GM21423 (cell line): Measurements from ENCODE around the gene HOXD3.

Experiments
- ATAC-seq: cut with Tn5 transposase; IDR thresholded peaks from one replicate; pipeline ENCODE4 v1.9.1; 2021; ENCODE audit warnings: mild to moderate bottlenecking, moderate library complexity; ENCODE audit not compliant: unreplicated experiment

HOXD3 gene

DNA sequence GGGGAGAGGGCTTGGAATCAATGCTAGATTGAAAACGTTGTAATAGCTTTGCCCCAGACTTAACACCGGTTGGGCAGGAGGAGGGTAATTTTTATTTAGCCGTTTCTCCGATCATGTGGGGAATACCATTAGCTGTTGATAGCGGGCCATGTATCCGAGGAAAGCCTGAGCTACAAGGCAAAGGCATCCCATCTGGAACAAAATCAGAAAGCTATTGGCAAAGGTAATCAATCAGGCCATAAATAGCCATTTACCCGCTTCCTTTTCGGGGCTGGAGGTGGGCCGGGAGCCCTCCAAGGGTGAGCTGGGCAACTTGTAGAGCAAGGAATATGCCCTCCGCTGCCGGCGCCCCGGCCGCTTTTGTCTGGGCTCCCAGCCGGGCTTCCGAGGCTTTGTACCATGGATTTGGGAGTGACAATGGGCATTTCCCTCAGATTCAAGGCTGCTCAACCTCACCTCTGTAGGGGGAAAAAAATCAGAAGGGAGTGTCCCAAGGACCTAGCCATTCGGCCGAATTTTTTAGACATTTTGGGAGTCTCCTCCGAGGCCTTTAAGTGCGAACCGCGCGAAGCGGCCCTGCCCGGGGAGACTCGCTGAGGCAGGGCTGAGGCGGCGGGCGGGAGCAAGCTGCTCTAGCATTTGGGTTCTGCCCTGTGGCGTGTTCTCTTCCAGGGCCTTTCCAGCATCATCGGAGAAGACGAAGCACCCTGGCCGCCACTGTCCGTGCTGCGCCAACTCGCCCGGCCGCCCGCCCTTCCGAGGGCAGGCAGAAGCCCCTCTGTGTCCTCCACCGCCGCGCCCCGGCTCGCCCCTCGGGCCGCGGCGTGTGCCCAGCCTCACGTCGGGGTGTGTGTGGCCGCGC, 35.7 kb upstream of the HOXD3 start:
- no peak for ATAC-seq

DNA sequence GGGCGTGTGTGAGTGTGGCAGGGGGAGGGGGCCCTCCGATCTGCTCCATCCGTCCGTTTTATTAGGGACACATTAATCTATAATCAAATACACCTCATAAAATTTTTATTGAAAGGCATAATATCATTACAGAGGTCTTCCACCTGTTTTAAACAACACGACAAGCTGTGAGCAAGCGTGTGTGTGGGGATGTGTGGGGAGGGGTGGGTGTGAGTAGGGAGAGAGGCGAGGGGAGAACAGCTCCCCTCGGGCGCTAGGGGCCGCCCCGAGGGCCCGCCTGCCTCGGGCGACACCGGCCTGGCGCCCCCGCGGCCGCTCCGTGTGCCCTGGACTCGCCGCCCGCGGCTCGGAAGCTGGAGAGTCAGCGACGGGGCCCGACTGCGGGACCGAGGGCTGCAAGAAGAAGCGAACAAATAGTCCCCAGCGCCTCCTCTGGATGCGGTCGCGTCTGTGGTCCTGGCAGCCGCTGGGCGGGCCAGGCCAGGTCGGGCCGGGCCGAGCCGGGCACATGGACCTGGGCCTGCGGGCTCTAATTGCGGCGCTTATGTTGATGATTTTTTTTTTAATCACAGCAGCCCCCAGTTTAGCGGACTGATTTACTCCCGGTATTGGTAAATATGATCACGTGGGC, 34.9 kb upstream of the HOXD3 start:
- no peak for ATAC-seq

GRCh38 chr2:176122683-176123410, 34.3 kb upstream of the HOXD3 start, which contains the start of gene HOXD9:
Gene HOXD9 (plus strand): TSS chr2:176122719. CDS start chr2:176122769, 50 bp downstream.
- ATAC-seq, result no peak

- no peak for ATAC-seq
These were observed 33.5 kb upstream of the HOXD3 start for GRCh38 chr2:176123411-176124109.

DNA sequence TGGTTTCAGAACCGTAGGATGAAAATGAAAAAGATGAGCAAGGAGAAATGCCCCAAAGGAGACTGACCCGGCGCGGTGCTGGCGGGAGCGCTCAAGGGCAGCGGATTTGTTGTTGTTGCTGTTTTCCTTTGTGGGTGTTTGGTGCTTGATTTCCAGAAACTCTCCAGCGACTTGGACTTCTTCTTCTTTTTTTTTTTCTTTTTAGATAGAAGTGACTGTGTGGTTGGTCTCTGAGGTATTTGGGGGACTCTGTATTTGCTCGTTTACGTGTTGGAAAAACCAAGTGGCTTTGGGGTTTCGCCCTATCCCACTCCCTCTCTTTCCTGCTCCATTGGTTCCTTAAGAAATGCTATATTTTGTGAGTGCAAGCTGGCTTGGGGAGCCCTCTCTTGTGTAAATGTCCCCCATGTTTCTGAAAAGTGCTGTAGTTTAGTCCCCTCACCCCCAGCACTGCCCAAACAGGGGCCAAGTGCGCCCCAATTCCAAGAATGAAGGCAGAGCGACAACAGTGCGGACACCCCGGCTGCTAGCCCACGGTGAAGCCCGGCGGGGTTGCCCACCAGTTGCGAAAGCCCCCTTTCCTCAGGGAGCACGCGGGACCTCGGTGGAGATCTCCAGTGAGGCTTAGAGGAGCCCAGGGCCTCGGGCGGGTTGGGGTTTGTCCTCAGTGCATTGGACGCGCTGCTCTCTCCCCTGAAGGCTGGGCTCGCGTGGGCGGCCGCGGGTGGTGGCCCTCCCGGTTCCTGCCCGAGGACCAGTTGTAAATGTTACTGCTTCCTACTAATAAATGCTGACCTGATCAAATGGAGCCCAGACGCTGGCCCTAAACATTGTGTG, 32.8 kb upstream of the HOXD3 start:
- ATAC-seq, result no peak

GRCh38 chr2:176124947-176125771, 31.9 kb upstream of the HOXD3 start:
- ATAC-seq, result no peak

- no peak for ATAC-seq
These were observed 31.4 kb upstream of the HOXD3 start for GRCh38 chr2:176125772-176126054.

DNA sequence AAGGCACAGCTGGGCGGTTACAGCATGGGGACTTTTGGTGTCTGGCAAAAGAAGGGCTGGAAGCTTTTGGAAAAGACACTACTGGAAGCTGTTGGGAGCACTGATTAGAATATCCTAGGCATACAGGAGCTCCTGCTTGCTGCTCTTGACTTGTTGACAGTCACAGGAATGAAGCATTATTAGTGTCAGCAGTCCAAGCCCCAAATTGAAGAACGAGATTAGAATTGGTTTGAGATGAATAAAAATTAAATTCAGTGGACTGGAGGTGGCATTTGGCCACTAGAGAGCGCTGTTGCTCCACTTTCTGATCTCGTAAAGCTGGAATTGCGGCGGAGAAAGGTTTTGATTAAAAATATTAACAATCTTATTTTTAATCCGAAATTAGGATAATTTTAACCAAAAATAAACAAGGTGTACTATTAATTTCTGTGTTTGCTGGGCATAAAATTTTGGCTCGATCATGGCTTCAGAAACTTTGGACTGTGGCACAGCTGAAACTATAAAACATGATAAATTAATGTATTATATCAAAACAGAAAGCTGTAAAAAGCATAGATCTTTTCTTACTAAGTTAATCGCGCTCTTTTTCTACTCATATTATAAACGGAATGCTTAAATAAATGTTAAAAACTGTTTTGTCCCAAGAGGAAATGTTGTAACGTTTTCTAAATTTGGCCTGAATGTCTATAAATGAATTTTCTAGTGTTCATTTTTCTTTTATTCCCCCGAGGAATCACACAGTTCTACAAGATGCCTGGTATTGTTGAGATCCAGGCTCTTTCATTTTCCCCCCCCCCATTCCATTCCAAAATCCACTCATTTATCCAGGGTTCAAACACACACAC, 30.0 kb upstream of the HOXD3 start:
- ATAC-seq, result no peak

DNA sequence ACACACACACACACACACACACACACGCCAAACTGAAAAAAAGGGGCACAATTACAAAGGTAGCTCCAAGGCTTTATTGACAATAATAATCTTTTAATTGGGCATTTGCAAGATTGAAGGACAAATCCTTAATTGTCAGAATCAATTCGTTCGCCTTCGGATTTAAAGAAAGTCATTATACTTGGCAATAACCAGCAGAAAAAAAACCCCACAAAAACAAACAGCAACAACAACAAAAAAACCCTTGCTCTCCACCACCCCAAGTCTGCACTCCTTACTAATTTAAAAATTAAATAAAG, 29.4 kb upstream of the HOXD3 start:
- no peak for ATAC-seq

DNA sequence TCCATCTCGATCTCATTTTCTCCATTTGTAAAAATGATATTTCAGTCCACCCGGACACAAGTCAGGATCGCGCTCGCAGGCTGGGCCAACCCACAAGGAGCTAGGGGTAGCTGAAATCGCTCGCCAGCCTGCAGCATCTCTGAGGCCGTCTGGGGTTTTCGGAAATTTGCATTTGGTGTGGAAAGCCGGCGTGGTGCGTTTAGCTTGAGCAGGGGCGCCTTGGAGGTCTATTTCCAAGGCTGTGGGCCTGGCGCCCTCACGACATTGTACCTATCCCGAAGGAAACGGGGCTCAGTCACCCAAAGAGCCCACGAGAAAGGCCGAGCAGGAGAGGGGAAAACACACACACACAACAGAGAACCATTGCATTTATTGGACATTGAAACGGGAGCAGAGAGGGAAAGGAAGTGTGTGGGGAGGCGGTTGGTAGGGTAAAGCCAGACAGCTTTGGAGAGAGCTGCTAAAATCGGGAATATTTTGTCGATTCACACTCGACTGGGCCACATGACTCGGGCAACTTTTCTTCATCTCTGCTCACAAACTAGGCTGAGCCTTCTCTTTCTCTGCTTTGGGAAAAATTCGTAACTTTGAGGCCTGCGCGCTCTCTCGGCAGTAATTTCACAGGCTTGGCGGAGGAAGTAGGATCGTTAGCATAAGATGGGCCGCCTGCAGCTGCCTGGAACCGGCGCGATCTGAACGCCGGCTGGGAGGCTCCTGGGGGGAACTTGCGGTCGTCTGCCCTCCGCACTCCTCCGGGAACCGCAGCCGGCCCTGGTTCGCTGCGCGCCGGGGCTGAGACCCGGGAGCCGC, 28.7 kb upstream of the HOXD3 start:
- no peak for ATAC-seq

- ATAC-seq, result no peak
These were observed 27.9 kb upstream of the HOXD3 start, which contains the start of gene HOXD8 for GRCh38 chr2:176128982-176129796. Gene HOXD8 (plus strand): TSS chr2:176129705. CDS start chr2:176130367, 662 bp downstream.

DNA sequence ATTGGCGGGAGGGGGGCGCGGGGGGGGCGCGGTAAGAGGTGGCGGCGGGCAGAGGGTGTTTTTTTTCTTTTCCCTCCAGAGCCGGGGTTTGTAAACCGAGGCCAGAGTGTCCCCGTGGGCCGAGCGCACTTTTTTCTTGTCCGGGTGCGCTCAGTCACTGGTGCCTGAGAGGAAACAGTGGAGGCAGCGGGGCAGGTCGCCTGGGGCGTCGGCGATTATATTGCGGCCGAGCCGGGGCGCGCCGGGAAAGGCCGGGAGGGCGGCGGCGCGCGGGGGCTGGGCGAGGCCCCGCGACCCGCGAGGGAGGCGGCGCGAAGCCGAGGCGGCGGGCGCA, 27.3 kb upstream of the HOXD3 start:
- ATAC-seq, result no peak

DNA sequence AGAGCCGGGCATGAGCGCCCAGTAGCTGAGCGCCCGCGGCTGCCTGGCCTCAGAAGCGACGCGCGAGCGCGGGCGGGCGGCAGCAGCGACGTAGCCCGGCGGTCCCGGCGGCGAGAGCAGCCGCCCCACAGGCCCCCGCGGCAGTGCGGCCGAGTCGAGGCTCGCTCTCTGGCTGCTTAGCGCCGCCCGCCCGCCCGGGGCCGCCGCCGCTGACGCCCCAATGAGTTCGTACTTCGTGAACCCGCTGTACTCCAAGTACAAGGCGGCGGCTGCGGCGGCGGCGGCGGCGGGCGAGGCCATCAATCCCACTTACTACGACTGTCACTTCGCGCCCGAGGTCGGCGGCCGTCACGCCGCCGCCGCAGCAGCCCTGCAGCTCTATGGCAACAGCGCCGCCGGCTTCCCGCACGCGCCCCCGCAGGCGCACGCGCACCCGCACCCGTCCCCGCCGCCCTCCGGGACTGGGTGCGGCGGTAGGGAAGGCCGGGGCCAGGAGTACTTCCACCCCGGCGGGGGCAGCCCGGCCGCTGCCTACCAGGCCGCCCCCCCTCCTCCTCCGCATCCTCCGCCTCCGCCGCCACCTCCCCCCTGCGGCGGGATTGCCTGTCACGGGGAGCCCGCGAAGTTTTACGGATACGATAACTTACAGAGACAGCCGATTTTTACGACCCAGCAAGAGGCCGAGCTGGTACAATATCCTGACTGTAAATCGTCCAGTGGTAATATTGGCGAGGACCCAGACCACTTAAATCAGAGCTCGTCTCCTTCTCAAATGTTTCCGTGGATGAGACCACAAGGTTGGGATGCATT, 26.8 kb upstream of the HOXD3 start:
- ATAC-seq, result no peak

DNA sequence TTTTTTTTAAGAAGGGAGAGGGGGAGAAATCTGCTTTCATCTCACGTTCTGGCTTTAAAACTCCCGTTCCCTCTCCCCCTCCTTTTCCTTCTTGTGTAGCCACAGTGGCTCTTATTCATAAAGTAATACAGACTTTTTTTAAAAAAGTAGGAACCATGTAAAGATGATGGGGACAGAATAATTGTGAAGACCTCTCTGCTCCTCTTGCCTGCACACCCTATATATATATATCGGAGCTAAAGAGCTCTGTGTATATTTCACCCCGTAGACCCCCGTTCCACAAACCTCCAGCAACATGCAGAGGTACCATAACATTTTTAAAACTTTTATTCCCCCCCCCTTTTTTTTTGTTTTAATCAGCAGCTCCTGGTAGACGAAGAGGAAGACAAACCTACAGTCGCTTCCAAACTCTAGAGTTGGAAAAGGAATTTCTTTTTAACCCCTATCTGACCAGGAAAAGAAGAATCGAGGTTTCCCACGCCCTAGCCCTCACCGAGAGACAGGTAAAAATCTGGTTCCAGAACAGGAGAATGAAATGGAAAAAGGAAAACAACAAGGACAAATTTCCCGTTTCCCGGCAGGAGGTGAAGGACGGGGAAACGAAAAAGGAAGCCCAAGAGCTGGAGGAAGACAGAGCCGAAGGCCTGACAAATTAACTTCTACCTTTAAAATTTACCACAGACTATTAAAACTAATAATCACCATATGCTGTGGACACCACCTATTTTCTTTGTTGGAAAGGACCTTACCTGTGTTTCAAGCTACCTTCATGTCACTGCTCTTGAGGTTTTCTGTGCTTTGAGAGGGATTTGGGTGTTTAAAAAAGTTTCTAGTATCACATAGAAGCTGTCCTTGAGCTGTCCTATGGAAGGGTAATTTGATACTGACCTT, 25.9 kb upstream of the HOXD3 start:
- no peak for ATAC-seq

DNA sequence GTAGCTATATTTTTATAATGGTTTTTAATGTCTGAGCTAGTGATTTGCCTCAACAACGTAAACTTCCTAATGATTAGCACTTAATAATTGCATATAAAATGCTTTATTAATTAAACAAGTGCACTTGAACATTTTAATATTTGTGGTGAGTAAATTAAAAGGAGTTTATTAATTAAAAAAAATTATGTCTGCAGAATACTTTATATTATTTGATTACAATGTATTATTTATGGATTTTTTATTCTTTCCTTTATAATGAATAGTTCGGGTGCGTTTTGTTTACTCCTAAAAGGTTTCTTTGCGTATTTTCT, 25.3 kb upstream of the HOXD3 start:
- ATAC-seq, result no peak
